Esophagus squamous epithelium (tissue), 5 donors: ENCODE data around the gene FIGLA. TPM values are rescaled to one million over a fixed set of nuclear protein-coding genes. Genes with fewer than 3 reads are reported as not detected.
"Not testable (repeated sequence)": the region's sequence is repeated elsewhere in the genome, so short reads cannot be mapped to it uniquely, and the experiment has no call there.

ENCODE experiments used
- DNase-seq: peaks from one replicate; lab custom pipeline; 2025; lab: John Stamatoyannopoulos, UW
- H3K27ac ChIP-seq, 4 donors: fragments of 200-600 bp; sonication (generic); one replicate each; pipeline ENCODE4 v1.5.1; 2016 to 2019; ENCODE audit warnings: mild to moderate bottlenecking in 1 of 4
- H3K27me3 ChIP-seq, 4 donors: fragments of 200-600 bp; sonication (generic); 1 replicate in 3 of 4; 2 replicates in 1 of 4; pipeline versions ENCODE4 v1.5.1 to v1.6.0; 2017 to 2021; ENCODE audit warnings: antibody characterized with exemption in 1 of 4
- H3K36me3 ChIP-seq, 3 donors: fragments of 200-600 bp; sonication (generic); one replicate each; pipeline ENCODE4 v1.5.1; 2016 to 2019
- H3K4me1 ChIP-seq, 3 donors: fragments of 200-600 bp; sonication (generic); one replicate each; pipeline ENCODE4 v1.5.1; 2017 to 2019
- H3K4me3 ChIP-seq, 4 donors: fragments of 200-600 bp; sonication (generic); 1 replicate in 3 of 4; 2 replicates in 1 of 4; pipeline ENCODE4 v1.5.1; 2016 to 2019; ENCODE audit warnings: mild to moderate bottlenecking in 2 of 4, moderate library complexity in 1 of 4
- H3K9me3 ChIP-seq, 3 donors: fragments of 200-600 bp; sonication (generic); one replicate each; pipeline ENCODE4 v1.5.1; 2016 to 2019
- CTCF ChIP-seq, 6 experiments: fragments of 450-650 bp in 4 of 6; fragments of 200-600 bp in 2 of 6; sonication (generic) in 2 of 6; IDR thresholded peaks; one replicate each; pipeline ENCODE4 v1.5.1; 2016 to 2019; ENCODE audit warnings: antibody characterized with exemption in 6 of 6, mild to moderate bottlenecking in 4 of 6, moderate library complexity in 4 of 6
- POLR2A ChIP-seq, 4 donors: fragments of 450-650 bp; IDR thresholded peaks; one replicate each; pipeline ENCODE4 v1.6.1; 2017; ENCODE audit warnings: antibody characterized with exemption in 4 of 4, mild to moderate bottlenecking in 4 of 4, moderate library complexity in 3 of 4
- WGBS, 2 donors: methylation state at CpG; one replicate each; pipeline ENCODE4 v1.1.5; 2018; 5-methylcytosine and 5-hydroxymethylcytosine counted together
- intact Hi-C: fragments of 100-400 bp; cut with DNase I; formaldehyde crosslinking; loops from one replicate; pipeline ENCODE4 v1.15.0; 2022
- total RNA-seq, 4 donors: library from RNA; depleted of rRNA; stranded (reverse); fragments of >200 nt; gene quantifications; one replicate each; pipeline ENCODE4 v1.1.0, GENCODE V29; 2016
- donor health status: DM: yes; HTN: yes; CAD: no.

FIGLA gene
- total RNA-seq, 4 donors from 2014 or later: not detected

GRCh38 chr2:70743068-70743467, 47.4 kb downstream of the FIGLA start:
- 69 to 75% methylated on average over 4 of the region's 4 CpGs for WGBS, 2 donors
- H3K4me3 ChIP-seq: no peak overlapping the region
- TF ChIP-seq CTCF (IDR thresholded peaks at IDR 0.05) (no peak), POLR2A (IDR thresholded peaks at IDR 0.05) (no peak)
- peaks cover 0 to 12% (median 0%) of the 10 kb centered on the region in 4 donors for H3K27me3 ChIP-seq
- intact Hi-C loops: no loop called here
- no peaks in the 10 kb centered on the region for H3K4me1 ChIP-seq
- no peak for DNase-seq
- H3K27ac ChIP-seq: no peak overlapping the region
- no peaks in the 10 kb centered on the region for H3K9me3 ChIP-seq
- H3K36me3 ChIP-seq: no peaks in the 10 kb centered on the region

DNA sequence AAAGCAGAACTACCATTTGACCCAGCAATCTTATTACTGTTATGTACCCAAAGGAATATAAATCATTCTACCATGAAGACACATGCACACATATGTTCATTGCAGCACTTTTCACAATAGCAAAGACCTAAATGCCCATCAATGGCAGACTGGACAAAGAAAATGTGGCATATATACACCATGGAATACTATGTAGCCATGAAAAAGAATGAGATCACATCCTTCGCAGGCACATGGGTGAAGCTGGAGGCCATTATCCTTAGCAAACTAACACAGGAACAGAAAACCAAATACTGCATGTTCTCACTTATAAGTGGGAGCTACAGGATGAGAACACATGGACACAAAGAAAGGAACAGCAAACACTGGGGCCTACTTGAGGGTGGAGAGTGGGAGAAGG, 51.0 kb downstream of the FIGLA start:
- peaks cover 0 to 29% (median 0%) of the 10 kb centered on the region in 4 donors for H3K27me3 ChIP-seq
- 92 to 94% methylated on average over 1 of the region's 1 CpG for WGBS, 2 donors
- H3K4me3 ChIP-seq, H3K9me3 ChIP-seq, H3K27ac ChIP-seq, intact Hi-C loops, H3K4me1 ChIP-seq, H3K36me3 ChIP-seq, DNase-seq: not testable (repeated sequence)

DNA sequence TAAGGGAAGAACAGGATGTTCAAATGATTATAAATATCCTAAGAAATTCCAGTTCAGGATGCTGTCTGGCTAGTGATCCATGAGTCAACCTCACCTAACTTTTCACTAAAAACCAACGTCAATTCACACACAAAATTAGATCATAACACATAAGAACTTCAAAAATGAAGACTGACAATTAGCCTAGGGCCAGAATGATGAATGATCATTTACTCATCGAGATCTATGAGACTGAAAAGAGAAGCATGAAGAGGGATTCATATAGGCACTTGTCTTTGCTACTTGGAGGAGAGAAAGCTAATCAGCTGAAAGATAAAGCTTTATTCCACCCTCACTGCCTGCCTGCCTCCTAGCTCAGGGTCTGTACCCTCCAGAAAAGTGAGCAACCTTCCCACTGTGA, 52.3 kb downstream of the FIGLA start:
- no peaks in the 10 kb centered on the region for H3K36me3 ChIP-seq
- intact Hi-C loops: no loop called here
- TF ChIP-seq CTCF (IDR thresholded peaks at IDR 0.05) (no peak), POLR2A (IDR thresholded peaks at IDR 0.05) (no peak)
- 19 to 53% methylated on average over 2 of the region's 2 CpGs for WGBS, 2 donors
- H3K4me3 ChIP-seq: no peak overlapping the region
- peaks cover 0 to 39% (median 0%) of the 10 kb centered on the region in 4 donors for H3K27me3 ChIP-seq
- no peaks in the 10 kb centered on the region for H3K4me1 ChIP-seq
- no peaks in the 10 kb centered on the region for H3K9me3 ChIP-seq
- H3K27ac ChIP-seq: no peak overlapping the region
- no peak for DNase-seq

GRCh38 chr2:70735071-70735470, 55.4 kb downstream of the FIGLA start:
- no peaks in the 10 kb centered on the region for H3K9me3 ChIP-seq
- intact Hi-C loops: no loop called here
- H3K4me3 ChIP-seq: no peak overlapping the region
- 35 to 52% methylated on average over 2 of the region's 2 CpGs for WGBS, 2 donors
- H3K27me3 ChIP-seq: peaks cover 0 to 43% (median 0%) of the 10 kb centered on the region in 4 donors
- H3K36me3 ChIP-seq: no peaks in the 10 kb centered on the region
- H3K4me1 ChIP-seq: no peaks in the 10 kb centered on the region
- H3K27ac ChIP-seq: no peak overlapping the region
- TF ChIP-seq POLR2A (IDR thresholded peaks at IDR 0.05) (no peak), CTCF (IDR thresholded peaks at IDR 0.05) (no peak)
- DNase-seq: no peak

DNA sequence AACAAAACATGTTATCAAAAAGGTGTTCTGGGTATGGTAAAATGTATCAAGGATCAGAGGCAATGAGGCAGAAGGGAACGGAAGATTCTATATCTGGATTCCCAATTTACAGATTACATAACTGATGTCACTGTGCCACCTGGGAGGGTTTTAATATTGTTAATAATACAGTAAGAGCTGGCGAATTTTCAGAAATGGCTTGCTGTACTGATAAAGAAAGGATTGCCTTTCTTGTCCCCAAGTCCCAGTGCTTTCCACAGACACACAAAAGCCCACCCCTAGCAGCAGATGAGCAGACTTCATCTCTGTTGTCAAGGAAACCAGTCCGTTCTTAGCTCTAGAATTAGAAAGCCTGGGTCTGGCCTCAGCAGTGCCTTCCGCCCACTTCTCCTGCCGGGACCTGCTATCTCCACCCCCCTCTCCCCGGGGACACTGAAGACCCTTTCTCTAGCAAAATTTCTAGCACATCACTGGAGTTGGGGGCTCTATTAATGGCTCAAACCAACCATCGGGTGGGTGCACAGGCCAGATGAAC, 56.7 kb downstream of the FIGLA start:
- Histone ChIP-seq H3K36me3 (no peaks in the 10 kb centered on the region), H3K4me3 (no peak overlapping the region), H3K27ac (no peak overlapping the region), H3K9me3 (no peaks in the 10 kb centered on the region), H3K4me1 (no peaks in the 10 kb centered on the region), H3K27me3 (peaks cover 0 to 43% (median 0%) of the 10 kb centered on the region in 4 donors)
- intact Hi-C loops: no loop called here
- DNase-seq: no peak
- WGBS, 2 donors: 45 to 49% methylated on average over 3 to 7 of the region's 7 CpGs
- TF ChIP-seq POLR2A (IDR thresholded peaks at IDR 0.05): no peak
- no peak for TF ChIP-seq CTCF (IDR thresholded peaks at IDR 0.05)
